ENCODE data around the gene TNFRSF19.

The TNFRSF19 gene

GRCh38 chr13:23579072-23579895 lies 9.1 kb downstream of the TNFRSF19 start:
- DNase-seq (ENCODE audit: low read depth): peak; percentile 90
- TF ChIP-seq CTCF (conservative IDR thresholded peaks at IDR 0.05; ENCODE audit: low read depth, low read length): no peak
- peak overlapping the region; percentile 85 for H3K4me3 ChIP-seq (ENCODE audit: low read depth, low read length)

GRCh38 chr13:23579896-23580683 lies 9.9 kb downstream of the TNFRSF19 start:
- H3K4me3 ChIP-seq (ENCODE audit: low read depth, low read length): peak overlapping the region; percentile 85
- no peak for TF ChIP-seq CTCF (conservative IDR thresholded peaks at IDR 0.05; ENCODE audit: low read depth, low read length)
- DNase-seq (ENCODE audit: low read depth): no peak

GRCh38 chr13:23580684-23581060 lies 10.5 kb downstream of the TNFRSF19 start:
- DNase-seq (ENCODE audit: low read depth): no peak
- H3K4me3 ChIP-seq (ENCODE audit: low read depth, low read length): peak overlapping the region; percentile 85
- TF ChIP-seq CTCF (conservative IDR thresholded peaks at IDR 0.05; ENCODE audit: low read depth, low read length): no peak

DNA sequence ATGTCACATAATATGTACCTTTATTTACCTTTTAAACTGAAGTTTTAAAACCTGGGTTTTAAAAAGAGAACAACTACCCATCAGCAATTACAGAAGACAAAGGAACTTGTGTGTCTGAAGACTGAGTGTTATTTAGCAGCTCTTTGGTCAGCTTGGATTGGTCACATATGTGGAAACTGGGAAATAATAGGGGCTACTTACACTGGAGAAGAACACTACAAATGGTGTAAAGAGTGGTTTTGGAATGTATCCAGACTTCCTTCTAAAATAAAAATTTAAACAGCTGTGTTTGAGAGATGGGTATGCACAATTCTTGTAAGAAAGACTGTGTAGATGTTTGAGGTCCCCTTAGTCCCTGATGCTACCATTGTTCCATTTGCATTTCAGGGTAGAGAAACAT lies 13.3 kb downstream of the TNFRSF19 start:
- DNase-seq (ENCODE audit: low read depth): no peak
- TF ChIP-seq CTCF (conservative IDR thresholded peaks at IDR 0.05; ENCODE audit: low read depth, low read length): no peak

DNA sequence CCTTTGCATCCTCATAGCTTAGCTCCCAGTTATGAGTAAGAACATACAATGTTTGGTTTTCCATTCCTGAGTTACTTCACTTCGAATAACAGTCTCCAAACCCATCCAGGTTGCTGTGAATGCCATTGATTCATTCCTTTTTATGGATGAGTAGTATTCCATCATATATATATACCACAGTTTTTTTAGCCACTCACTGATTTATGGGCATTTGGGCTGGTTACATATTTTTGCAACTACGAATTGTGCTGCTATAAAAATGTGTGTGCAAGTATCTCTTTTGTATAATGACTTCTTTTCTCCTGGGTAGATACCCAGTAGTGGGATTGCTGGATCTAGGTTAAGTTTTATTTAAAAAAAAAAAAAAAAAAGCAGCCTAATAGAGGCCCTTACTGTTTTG lies 14.1 kb downstream of the TNFRSF19 start:
- DNase-seq (ENCODE audit: low read depth): no peak
- no peak for TF ChIP-seq CTCF (conservative IDR thresholded peaks at IDR 0.05; ENCODE audit: low read depth, low read length)
- no peak overlapping the region for H3K4me3 ChIP-seq (ENCODE audit: low read depth, low read length)

More for the DNA sequence above, 13.3 kb downstream of the TNFRSF19 start:
- H3K4me3 ChIP-seq (ENCODE audit: low read depth, low read length): no peak overlapping the region

GRCh38 chr13:23586336-23586735 lies 16.1 kb downstream of the TNFRSF19 start:
- DNase-seq (ENCODE audit: low read depth): no peak
- H3K4me3 ChIP-seq (ENCODE audit: low read depth, low read length): no peak overlapping the region
- TF ChIP-seq CTCF (conservative IDR thresholded peaks at IDR 0.05; ENCODE audit: low read depth, low read length): no peak

Data from choroid plexus epithelial cell (primary cell).